OCI-LY1 (cell line): Measurements from ENCODE around the gene APOD.

Experiments
- CTCF ChIP-seq: fragments of 200-600 bp; sonication (generic), shearing (Covaris generic); IDR thresholded peaks from 2 replicates; pipeline ENCODE4 v1.5.1; 2017; ENCODE audit warnings: mild to moderate bottlenecking, antibody characterized with exemption, low read length, moderate library complexity, mixed read lengths
- EZH2 ChIP-seq: fragments of 200-600 bp; sonication (generic), shearing (Covaris generic); IDR thresholded peaks from 2 replicates; pipeline ENCODE4 v1.8.0; 2017; ENCODE audit warnings: borderline replicate concordance, mixed run types, mild to moderate bottlenecking, antibody characterized with exemption, low read length, moderate library complexity, mixed read lengths

GRCh38 chr3:195526492-195526891 is 57.2 kb downstream of the APOD start:
- TF ChIP-seq CTCF, result no peak
- TF ChIP-seq EZH2, result no peak
